ENCODE results near the gene TP53INP2. TPM values are rescaled to one million over a fixed set of nuclear protein-coding genes. Genes with fewer than 3 reads are reported as not detected.

TP53INP2 gene
- total RNA-seq, 1 experiment from 2014 or later: 7.1 TPM

- TF ChIP-seq REST (IDR thresholded peaks at IDR 0.05; ENCODE audit: low read depth): no peak
- TF ChIP-seq EZH2phosphoT487 (IDR thresholded peaks at IDR 0.05; ENCODE audit: borderline replicate concordance): no peak
- TF ChIP-seq POLR2AphosphoS5 (IDR thresholded peaks at IDR 0.05; ENCODE audit: low read depth, low read length): no peak
- TF ChIP-seq ZFX (IDR thresholded peaks at IDR 0.05): no peak
- no peak for TF ChIP-seq POLR2A (IDR thresholded peaks at IDR 0.05; ENCODE audit: borderline replicate concordance, extremely low read depth, insufficient read depth, insufficient read length)
- TF ChIP-seq ZBTB33 (IDR thresholded peaks at IDR 0.05; ENCODE audit: extremely low read depth, insufficient replicate concordance, low read length): no peak
- no peak for TF ChIP-seq RAD21 (IDR thresholded peaks at IDR 0.05; ENCODE audit: low read depth)
- TF ChIP-seq CBX3 (IDR thresholded peaks at IDR 0.05; ENCODE audit: low read depth): no peak
Measured at GRCh38 chr20:34753706-34754461, 49.7 kb downstream of the TP53INP2 start (continued).

All from HCT116 (cell line).